NK-92 treated with Interleukin-12 subunit alpha and Interleukin-12 subunit beta, amount 100 ng/mL, for 24 hours (cell line): Measurements from ENCODE around the gene GCK.

Source experiments
- DNase-seq: peaks from one replicate; lab custom pipeline; 2025; lab: John Stamatoyannopoulos, UW

GCK gene

GRCh38 chr7:44222776-44223261 is 33.6 kb upstream of the GCK start:
- no peak for DNase-seq

GRCh38 chr7:44222074-44222473 is 32.8 kb upstream of the GCK start:
- DNase-seq = no peak

GRCh38 chr7:44221231-44221791 is 32.1 kb upstream of the GCK start:
- DNase-seq = no peak

- DNase-seq = no peak
Observed at GRCh38 chr7:44220358-44221112, 31.3 kb upstream of the GCK start.

- DNase-seq = no peak
Observed at GRCh38 chr7:44220046-44220357, 30.8 kb upstream of the GCK start.

GRCh38 chr7:44219371-44220045 is 30.3 kb upstream of the GCK start:
- no peak for DNase-seq

- DNase-seq = no peak
Observed at GRCh38 chr7:44218418-44219201, 29.4 kb upstream of the GCK start.

GRCh38 chr7:44217852-44218402 is 28.7 kb upstream of the GCK start:
- DNase-seq = no peak

GRCh38 chr7:44217223-44217714 is 28.0 kb upstream of the GCK start:
- DNase-seq = no peak

- no peak for DNase-seq
Observed at GRCh38 chr7:44216521-44217222, 27.4 kb upstream of the GCK start.

GRCh38 chr7:44216019-44216418 is 26.8 kb upstream of the GCK start:
- DNase-seq = no peak

GRCh38 chr7:44215531-44215930 is 26.3 kb upstream of the GCK start:
- DNase-seq = no peak

- DNase-seq = no peak
Observed at GRCh38 chr7:44213877-44214388, 24.7 kb upstream of the GCK start.

- no peak for DNase-seq
Observed at GRCh38 chr7:44213206-44213876, 24.1 kb upstream of the GCK start.

- DNase-seq = no peak
Observed at GRCh38 chr7:44212581-44213184, 23.4 kb upstream of the GCK start.

- no peak for DNase-seq
Observed at GRCh38 chr7:44212018-44212417, 22.8 kb upstream of the GCK start.

- DNase-seq = no peak
Observed at GRCh38 chr7:44211126-44211675, 22.0 kb upstream of the GCK start.

GRCh38 chr7:44210107-44210506 is 20.9 kb upstream of the GCK start:
- DNase-seq = no peak

GRCh38 chr7:44208085-44208484 is 18.8 kb upstream of the GCK start:
- no peak for DNase-seq

GRCh38 chr7:44206008-44206407 is 16.8 kb upstream of the GCK start:
- no peak for DNase-seq
